ENCODE data around the gene GALNT10.

GRCh38 chr5:154214371-154215106 is 24.0 kb downstream of the GALNT10 start:
- TF ChIP-seq CHD2 (IDR thresholded peaks at IDR 0.05; ENCODE audit: low read depth, low read length) = no peak
- no peak for TF ChIP-seq E2F5 (CRISPR knock-in tag; IDR thresholded peaks at IDR 0.05)
- TF ChIP-seq E4F1 (CRISPR knock-in tag; IDR thresholded peaks at IDR 0.05; ENCODE audit: borderline replicate concordance) = no peak
- no peak for TF ChIP-seq KDM1A (IDR thresholded peaks at IDR 0.05)
- no peak for TF ChIP-seq ZNF23 (CRISPR knock-in tag; IDR thresholded peaks at IDR 0.05)
- TF ChIP-seq ZBTB1 (CRISPR knock-in tag; IDR thresholded peaks at IDR 0.05; ENCODE audit: borderline replicate concordance, low read depth) = no peak
- no peak for TF ChIP-seq CTCF (IDR thresholded peaks at IDR 0.05 in 2 of 3, conservative IDR thresholded peaks at IDR 0.05 in 1 of 3; ENCODE audit: insufficient read depth in 2 of 3, low read depth in 1 of 3, low read length in 3 of 3)
- TF ChIP-seq ZNF280A (IDR thresholded peaks at IDR 0.05; ENCODE audit: low read depth, partially characterized antibody) = no peak
- TF ChIP-seq TCF7L2 (IDR thresholded peaks at IDR 0.05; ENCODE audit: low read depth, low read length) = no peak
- no peak for TF ChIP-seq HMG20B (CRISPR knock-in tag; IDR thresholded peaks at IDR 0.05)
- TF ChIP-seq ZBTB40 (IDR thresholded peaks at IDR 0.05) = no peak
- TF ChIP-seq ZBTB40 (CRISPR knock-in tag; IDR thresholded peaks at IDR 0.05) = no peak
- no peak for TF ChIP-seq KLF16 (IDR thresholded peaks at IDR 0.05)

Data from K562 (cell line).